HG03521 (cell line): Measurements from ENCODE around the gene BNC2.

Experiments
- ATAC-seq: cut with Tn5 transposase; IDR thresholded peaks from one replicate; pipeline ENCODE4 v1.9.1; 2021; ENCODE audit warnings: mild to moderate bottlenecking, moderate library complexity; ENCODE audit not compliant: unreplicated experiment

BNC2 gene

GRCh38 chr9:16718952-16719351, 151.5 kb downstream of the BNC2 start:
- ATAC-seq, result no peak

GRCh38 chr9:16718296-16718695, 152.2 kb downstream of the BNC2 start:
- no peak for ATAC-seq

GRCh38 chr9:16716601-16717000, 153.9 kb downstream of the BNC2 start:
- ATAC-seq, result no peak

- no peak for ATAC-seq
Observed at GRCh38 chr9:16715404-16715803, 155.1 kb downstream of the BNC2 start.

- ATAC-seq, result no peak
Observed at GRCh38 chr9:16712787-16713186, 157.7 kb downstream of the BNC2 start.

GRCh38 chr9:16710888-16711287, 159.6 kb downstream of the BNC2 start:
- ATAC-seq, result no peak

- no peak for ATAC-seq
Observed at GRCh38 chr9:16709924-16710323, 160.5 kb downstream of the BNC2 start.

- no peak for ATAC-seq
Observed at GRCh38 chr9:16708656-16709435, 161.6 kb downstream of the BNC2 start.

- no peak for ATAC-seq
Observed at GRCh38 chr9:16705111-16705604, 165.3 kb downstream of the BNC2 start.

GRCh38 chr9:16704116-16705110, 166.1 kb downstream of the BNC2 start:
- no peak for ATAC-seq

GRCh38 chr9:16701347-16701746, 169.1 kb downstream of the BNC2 start:
- no peak for ATAC-seq

GRCh38 chr9:16693616-16694015, 176.9 kb downstream of the BNC2 start:
- no peak for ATAC-seq

- no peak for ATAC-seq
Observed at GRCh38 chr9:16690628-16691027, 179.8 kb downstream of the BNC2 start.

GRCh38 chr9:16690205-16690604, 180.3 kb downstream of the BNC2 start:
- no peak for ATAC-seq

- ATAC-seq, result no peak
Observed at GRCh38 chr9:16689351-16689938, 181.0 kb downstream of the BNC2 start.

- ATAC-seq, result no peak
Observed at GRCh38 chr9:16688814-16689213, 181.7 kb downstream of the BNC2 start.

GRCh38 chr9:16687678-16688369, 182.6 kb downstream of the BNC2 start:
- no peak for ATAC-seq

- ATAC-seq, result no peak
Observed at GRCh38 chr9:16683326-16683725, 187.1 kb downstream of the BNC2 start.

GRCh38 chr9:16682273-16682672, 188.2 kb downstream of the BNC2 start:
- no peak for ATAC-seq

GRCh38 chr9:16681652-16681987, 188.8 kb downstream of the BNC2 start:
- ATAC-seq, result no peak
